Esophagus squamous epithelium (tissue), 5 donors: ENCODE measurements around the gene UTP11. TPM values are rescaled to one million over a fixed set of nuclear protein-coding genes. Genes with fewer than 3 reads are reported as not detected.
A peak's percentile ranks its signal among the peaks of the same experiment; 100 is the strongest.

Source experiments
- DNase-seq: peaks from one replicate; lab custom pipeline; 2025; lab: John Stamatoyannopoulos, UW
- H3K27ac ChIP-seq, 4 donors: fragments of 200-600 bp; sonication (generic); one replicate each; pipeline ENCODE4 v1.5.1; 2016 to 2019; ENCODE audit warnings: mild to moderate bottlenecking in 1 of 4
- H3K27me3 ChIP-seq, 4 donors: fragments of 200-600 bp; sonication (generic); 1 replicate in 3 of 4; 2 replicates in 1 of 4; pipeline versions ENCODE4 v1.5.1 to v1.6.0; 2017 to 2021; ENCODE audit warnings: antibody characterized with exemption in 1 of 4
- H3K36me3 ChIP-seq, 3 donors: fragments of 200-600 bp; sonication (generic); one replicate each; pipeline ENCODE4 v1.5.1; 2016 to 2019
- H3K4me1 ChIP-seq, 3 donors: fragments of 200-600 bp; sonication (generic); one replicate each; pipeline ENCODE4 v1.5.1; 2017 to 2019
- H3K4me3 ChIP-seq, 4 donors: fragments of 200-600 bp; sonication (generic); 1 replicate in 3 of 4; 2 replicates in 1 of 4; pipeline ENCODE4 v1.5.1; 2016 to 2019; ENCODE audit warnings: mild to moderate bottlenecking in 2 of 4, moderate library complexity in 1 of 4
- H3K9me3 ChIP-seq, 3 donors: fragments of 200-600 bp; sonication (generic); one replicate each; pipeline ENCODE4 v1.5.1; 2016 to 2019
- POLR2A ChIP-seq, 4 donors: fragments of 450-650 bp; IDR thresholded peaks; one replicate each; pipeline ENCODE4 v1.6.1; 2017; ENCODE audit warnings: antibody characterized with exemption in 4 of 4, mild to moderate bottlenecking in 4 of 4, moderate library complexity in 3 of 4
- WGBS, 2 donors: methylation state at CpG; one replicate each; pipeline ENCODE4 v1.1.5; 2018; 5-methylcytosine and 5-hydroxymethylcytosine counted together
- intact Hi-C: fragments of 100-400 bp; cut with DNase I; formaldehyde crosslinking; loops from one replicate; pipeline ENCODE4 v1.15.0; 2022
- total RNA-seq, 4 donors: library from RNA; depleted of rRNA; stranded (reverse); fragments of >200 nt; gene quantifications; one replicate each; pipeline ENCODE4 v1.1.0, GENCODE V29; 2016
- TF ChIP-seq, protein P1 (sequence below), 6 experiments: fragments of 450-650 bp in 4 of 6; fragments of 200-600 bp in 2 of 6; sonication (generic) in 2 of 6; IDR thresholded peaks; one replicate each; pipeline ENCODE4 v1.5.1; 2016 to 2019; ENCODE audit warnings: antibody characterized with exemption in 6 of 6, mild to moderate bottlenecking in 4 of 6, moderate library complexity in 4 of 6
- donor health status: DM: yes; HTN: yes; CAD: no.

The UTP11 gene
- total RNA-seq, 4 donors from 2014 or later: 38.5 to 71.5 (median 54.5) TPM

DNA sequence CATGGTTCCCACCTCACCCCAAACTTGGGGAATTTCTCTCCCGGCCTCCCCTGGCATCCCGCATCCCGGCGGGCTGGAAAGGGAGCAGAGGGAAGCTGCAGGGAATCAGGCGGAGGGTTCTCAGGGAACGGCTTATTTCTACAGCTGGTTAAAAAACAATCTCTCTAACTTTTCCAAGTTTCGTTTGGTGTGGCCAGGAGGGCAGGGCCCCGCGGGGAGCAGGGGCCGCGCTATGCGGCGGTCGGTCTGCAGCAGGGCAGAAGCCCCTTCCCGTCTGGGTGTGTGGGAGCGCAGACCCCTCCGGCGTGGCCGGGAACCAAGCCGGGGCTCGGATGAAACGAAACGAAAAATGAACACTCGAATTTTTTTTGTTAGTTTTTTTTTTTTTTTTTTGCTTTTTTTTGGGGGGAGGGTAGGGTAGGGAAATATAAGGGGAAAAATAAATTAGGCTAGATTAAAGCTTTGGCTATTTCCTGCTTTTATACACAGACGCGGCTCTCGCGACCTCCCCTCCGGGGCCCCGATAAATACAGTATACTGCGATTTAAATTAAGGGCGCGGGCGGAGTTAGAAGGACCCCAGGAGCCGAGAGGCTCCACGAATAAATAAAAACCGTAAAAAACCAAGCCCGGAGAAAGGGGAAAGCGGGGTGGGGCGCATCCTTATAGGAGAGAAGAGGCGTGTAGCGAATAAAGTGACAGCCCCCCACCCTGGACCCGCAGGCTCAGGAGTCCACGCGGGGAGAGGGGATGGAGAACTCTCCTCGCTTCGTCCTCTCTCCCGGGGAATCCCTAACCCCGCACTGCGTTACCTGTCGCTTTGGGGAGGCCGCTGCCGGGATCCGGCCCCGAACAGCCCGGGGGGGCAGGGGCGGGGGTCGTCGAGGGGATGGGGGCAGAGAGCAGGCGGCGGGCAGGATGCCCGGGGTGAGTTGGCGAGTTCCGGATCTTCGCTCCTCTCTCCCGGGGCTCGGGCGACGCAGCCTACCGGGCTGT is 32.0 kb downstream of the UTP11 start:
- 3 to 4% methylated on average over 42 to 50 of the region's 70 CpGs for WGBS, 2 donors
- H3K36me3 ChIP-seq: no peaks in the 10 kb centered on the region
- TF ChIP-seq, protein P1, sequence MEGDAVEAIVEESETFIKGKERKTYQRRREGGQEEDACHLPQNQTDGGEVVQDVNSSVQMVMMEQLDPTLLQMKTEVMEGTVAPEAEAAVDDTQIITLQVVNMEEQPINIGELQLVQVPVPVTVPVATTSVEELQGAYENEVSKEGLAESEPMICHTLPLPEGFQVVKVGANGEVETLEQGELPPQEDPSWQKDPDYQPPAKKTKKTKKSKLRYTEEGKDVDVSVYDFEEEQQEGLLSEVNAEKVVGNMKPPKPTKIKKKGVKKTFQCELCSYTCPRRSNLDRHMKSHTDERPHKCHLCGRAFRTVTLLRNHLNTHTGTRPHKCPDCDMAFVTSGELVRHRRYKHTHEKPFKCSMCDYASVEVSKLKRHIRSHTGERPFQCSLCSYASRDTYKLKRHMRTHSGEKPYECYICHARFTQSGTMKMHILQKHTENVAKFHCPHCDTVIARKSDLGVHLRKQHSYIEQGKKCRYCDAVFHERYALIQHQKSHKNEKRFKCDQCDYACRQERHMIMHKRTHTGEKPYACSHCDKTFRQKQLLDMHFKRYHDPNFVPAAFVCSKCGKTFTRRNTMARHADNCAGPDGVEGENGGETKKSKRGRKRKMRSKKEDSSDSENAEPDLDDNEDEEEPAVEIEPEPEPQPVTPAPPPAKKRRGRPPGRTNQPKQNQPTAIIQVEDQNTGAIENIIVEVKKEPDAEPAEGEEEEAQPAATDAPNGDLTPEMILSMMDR (IDR thresholded peaks at IDR 0.05): no peak
- TF ChIP-seq POLR2A (IDR thresholded peaks at IDR 0.05): no peak
- peak overlapping the region; percentile 54 to 88 (median 70) for H3K4me3 ChIP-seq
- no peak for DNase-seq
- intact Hi-C loops: no loop called here
- no peaks in the 10 kb centered on the region for H3K9me3 ChIP-seq
- peak overlapping the region in 3 of 4 donors; percentile 16 to 39 (median 25) for H3K27ac ChIP-seq
- peaks cover 0 to 68% (median 16%) of the 10 kb centered on the region in 4 donors for H3K27me3 ChIP-seq
- H3K4me1 ChIP-seq: peaks cover 28 to 82% (median 29%) of the 10 kb centered on the region in 3 donors

DNA sequence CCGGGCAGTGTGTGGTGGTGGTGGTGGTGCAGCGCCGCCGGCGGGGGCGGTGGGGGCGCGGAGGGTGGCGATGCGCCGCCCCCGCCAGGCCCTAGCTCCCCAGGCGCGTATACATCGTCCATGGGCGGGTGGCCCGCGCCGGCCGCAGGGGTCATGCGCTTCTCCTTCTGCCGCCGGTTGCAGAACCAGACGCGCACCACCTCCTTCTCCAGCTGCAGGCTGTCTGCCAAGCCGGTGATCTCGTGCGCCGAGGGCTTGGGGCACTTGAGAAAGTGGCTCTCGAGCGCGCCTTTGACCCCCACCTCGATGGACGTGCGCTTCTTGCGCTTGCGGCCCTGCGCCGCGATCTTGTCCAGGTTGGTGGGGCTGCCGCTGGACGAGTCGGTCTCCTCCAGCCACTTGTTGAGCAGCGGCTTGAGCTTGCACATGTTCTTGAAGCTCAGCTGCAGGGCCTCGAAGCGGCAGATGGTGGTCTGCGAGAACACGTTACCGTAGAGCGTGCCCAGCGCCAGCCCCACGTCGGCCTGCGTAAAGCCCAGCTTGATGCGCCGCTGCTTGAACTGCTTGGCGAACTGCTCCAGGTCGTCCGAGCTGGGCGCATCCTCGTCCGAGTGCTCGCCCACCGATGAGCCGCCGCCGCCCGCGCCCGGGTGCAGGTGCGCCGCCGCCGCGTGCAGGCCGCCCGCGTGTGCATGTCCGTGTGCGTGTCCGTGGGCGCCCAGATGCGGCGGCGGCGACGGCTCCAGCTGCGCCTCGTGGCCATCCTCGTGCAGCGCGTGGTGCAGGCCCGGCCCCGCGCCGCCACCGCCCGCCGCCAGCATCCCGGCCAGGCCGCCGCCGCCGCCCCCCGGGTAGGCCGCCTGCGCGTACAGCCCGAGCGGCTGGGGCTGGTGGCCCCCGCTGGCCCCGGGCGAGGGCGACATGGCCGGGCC is 33.1 kb downstream of the UTP11 start:
- WGBS, 2 donors: no CpG with 5 or more reads among the region's 115 CpGs
- Histone ChIP-seq H3K36me3 (no peaks in the 10 kb centered on the region), H3K27ac (peak overlapping the region in 2 of 4 donors; percentile 71 to 94), H3K4me3 (peak overlapping the region; percentile 54 to 88 (median 70)), H3K4me1 (peaks cover 28 to 74% (median 29%) of the 10 kb centered on the region in 3 donors), H3K9me3 (no peaks in the 10 kb centered on the region), H3K27me3 (peaks cover 0 to 58% (median 16%) of the 10 kb centered on the region in 4 donors)
- DNase-seq: no peak
- TF ChIP-seq, protein P1 (IDR thresholded peaks at IDR 0.05): no peak
- TF ChIP-seq POLR2A (IDR thresholded peaks at IDR 0.05): no peak
- intact Hi-C loops: no loop called here

DNA sequence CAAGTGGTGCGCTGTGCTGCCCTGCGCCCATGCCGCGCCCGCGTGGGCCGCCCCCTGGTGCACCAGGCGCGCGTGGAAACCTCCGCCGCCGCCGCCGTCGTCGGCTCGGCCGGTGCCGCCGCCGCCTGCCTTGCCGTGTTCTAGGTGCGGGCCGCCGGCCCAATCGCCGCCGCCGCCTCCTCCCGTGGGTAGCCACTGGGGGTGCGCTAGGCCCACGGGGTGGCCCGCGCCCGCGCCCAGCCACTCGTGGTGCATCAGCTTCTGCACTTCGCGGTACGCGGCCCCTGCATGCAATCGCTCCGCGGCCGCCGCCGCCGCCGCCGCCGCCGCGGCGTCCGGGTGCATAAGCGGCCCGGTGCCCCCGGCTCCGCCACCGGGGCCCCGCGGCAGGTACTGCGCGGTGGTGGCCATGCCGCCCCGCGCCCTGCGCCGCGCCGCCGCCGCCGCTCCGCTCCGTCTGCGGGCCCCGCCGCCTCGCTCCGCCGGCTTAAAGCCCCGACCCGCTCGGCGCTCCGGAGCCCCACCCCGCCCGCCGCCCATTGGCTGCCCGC is 33.9 kb downstream of the UTP11 start, which contains the start of gene POU3F1:
TSS of gene POU3F1 (minus strand) at position 461 of the 551 bp plus-strand sequence. CDS start at position 411, 50 bp downstream.
- intact Hi-C loops: no loop called here
- no peaks in the 10 kb centered on the region for H3K9me3 ChIP-seq
- H3K4me3 ChIP-seq: peak within 1 kb of the TSS; percentile 54 to 88 (median 70)
- H3K27me3 ChIP-seq: peaks cover 0 to 50% (median 16%) of the 10 kb centered on the region in 4 donors
- TF ChIP-seq POLR2A (IDR thresholded peaks at IDR 0.05): no peak
- TF ChIP-seq, protein P1 (IDR thresholded peaks at IDR 0.05): no peak
- no CpG with 5 or more reads among the region's 92 CpGs for WGBS, 2 donors
- peaks cover 29 to 77% (median 31%) of the 10 kb centered on the region in 3 donors for H3K4me1 ChIP-seq
- H3K36me3 ChIP-seq: no peaks in the 10 kb centered on the region
- H3K27ac ChIP-seq: peak within 1 kb of the TSS; percentile 71 to 94 (median 78)
- DNase-seq: no peak

DNA sequence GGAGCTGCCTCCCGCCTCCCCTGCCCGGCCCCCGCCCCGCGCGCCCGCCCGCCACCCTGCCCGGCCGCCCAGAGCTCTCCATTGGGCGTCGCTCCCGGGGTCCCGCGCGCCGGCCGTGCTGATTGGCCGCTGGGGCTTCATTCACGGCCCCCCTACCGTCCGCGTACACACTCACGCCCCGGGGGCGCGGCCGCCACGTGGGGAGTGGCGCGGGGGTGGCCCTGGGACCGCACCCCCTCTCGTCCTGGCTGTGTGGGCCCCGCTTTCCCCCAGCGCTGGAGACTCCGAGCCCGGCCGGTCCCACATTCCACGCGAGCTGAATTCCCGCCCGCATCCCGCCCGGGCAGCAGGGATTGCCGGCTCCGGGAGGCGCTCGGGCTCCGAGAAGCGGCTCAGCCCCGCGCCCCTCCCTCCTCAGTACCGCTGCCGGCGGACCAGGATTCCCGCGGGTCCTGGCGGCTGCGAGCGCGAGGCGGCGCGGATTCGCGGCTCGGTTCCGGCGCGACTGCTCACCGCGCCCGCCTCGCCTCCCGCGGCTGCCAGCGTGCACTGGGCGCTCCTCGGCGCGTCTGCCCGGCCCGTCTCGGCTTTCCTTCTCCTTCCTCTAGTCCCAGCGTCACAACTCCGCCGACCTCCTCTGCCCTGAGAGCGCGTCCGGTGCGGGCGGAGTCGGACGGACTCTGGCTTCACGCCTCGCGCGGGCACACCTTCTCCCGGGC is 34.5 kb downstream of the UTP11 start:
- Histone ChIP-seq H3K9me3 (no peaks in the 10 kb centered on the region), H3K27ac (peak overlapping the region; percentile 71 to 94 (median 78)), H3K4me1 (peaks cover 29 to 81% (median 38%) of the 10 kb centered on the region in 3 donors), H3K27me3 (peaks cover 0 to 44% (median 16%) of the 10 kb centered on the region in 4 donors), H3K36me3 (no peaks in the 10 kb centered on the region), H3K4me3 (peak overlapping the region; percentile 54 to 88 (median 70))
- intact Hi-C loops: no loop called here
- DNase-seq: no peak
- WGBS, 2 donors: 0% methylated on average over 12 of the region's 99 CpGs; no CpG with 5 or more reads in 1 of the 2 donors
- peak in 1 of 4 donors; percentile 23 for TF ChIP-seq POLR2A (IDR thresholded peaks at IDR 0.05)
- TF ChIP-seq, protein P1 (IDR thresholded peaks at IDR 0.05): peak in 1 of 6 experiments; percentile 5
